Measurements from ENCODE around the gene PCDHA10.
"Not testable (repeated sequence)": the region's sequence is repeated elsewhere in the genome, so short reads cannot be mapped to it uniquely, and the experiment has no call there.

Gene PCDHA10

GRCh38 chr5:140840978-140841962 is 14.4 kb upstream of the PCDHA10 start, which contains the start of gene PCDHA8:
Gene PCDHA8 (plus strand): TSS chr5:140841187. CDS start chr5:140841322, 135 bp downstream.
- no peak for DNase-seq (ENCODE audit: low read depth in 2 of 2)

DNA sequence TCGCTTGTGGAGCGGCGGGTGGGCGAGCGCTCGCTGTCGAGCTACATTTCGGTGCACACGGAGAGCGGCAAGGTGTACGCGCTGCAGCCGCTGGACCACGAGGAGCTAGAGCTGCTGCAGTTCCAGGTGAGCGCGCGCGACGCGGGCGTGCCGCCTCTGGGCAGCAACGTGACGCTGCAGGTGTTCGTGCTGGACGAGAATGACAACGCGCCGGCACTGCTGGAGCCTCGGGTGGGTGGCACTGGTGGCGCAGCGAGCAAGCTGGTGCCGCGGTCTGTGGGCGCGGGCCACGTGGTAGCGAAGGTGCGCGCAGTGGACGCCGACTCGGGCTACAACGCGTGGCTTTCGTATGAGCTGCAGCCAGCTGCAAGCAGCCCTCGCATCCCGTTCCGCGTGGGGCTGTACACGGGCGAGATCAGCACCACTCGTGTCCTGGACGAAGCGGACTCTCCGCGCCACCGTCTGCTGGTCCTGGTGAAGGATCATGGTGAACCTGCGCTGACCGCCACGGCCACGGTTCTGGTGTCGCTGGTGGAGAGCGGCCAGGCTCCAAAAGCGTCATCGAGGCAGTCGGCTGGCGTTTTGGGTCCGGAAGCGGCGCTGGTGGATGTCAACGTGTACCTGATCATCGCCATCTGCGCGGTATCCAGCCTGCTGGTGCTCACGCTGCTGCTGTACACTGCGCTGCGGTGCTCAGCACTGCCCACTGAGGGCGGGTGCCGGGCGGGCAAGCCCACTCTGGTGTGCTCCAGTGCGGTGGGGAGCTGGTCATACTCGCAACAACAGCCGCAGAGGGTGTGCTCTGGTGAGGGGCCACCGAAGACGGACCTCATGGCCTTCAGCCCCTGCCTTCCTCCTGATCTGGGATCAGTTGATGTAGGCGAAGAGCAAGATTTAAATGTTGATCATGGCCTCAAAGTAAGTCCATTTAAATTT is 12.6 kb upstream of the PCDHA10 start:
- DNase-seq (ENCODE audit: low read depth in 2 of 2): no peak

GRCh38 chr5:140848139-140849102 is 7.3 kb upstream of the PCDHA10 start, which contains the start of gene PCDHA9:
Gene PCDHA9 (plus strand): TSS chr5:140848382. CDS start chr5:140848496, 114 bp downstream.
- not testable (repeated sequence) for DNase-seq (ENCODE audit: low read depth in 2 of 2)

- not testable (repeated sequence) for DNase-seq (ENCODE audit: low read depth in 2 of 2)
Measured at GRCh38 chr5:140849831-140850634, 5.7 kb upstream of the PCDHA10 start.

DNA sequence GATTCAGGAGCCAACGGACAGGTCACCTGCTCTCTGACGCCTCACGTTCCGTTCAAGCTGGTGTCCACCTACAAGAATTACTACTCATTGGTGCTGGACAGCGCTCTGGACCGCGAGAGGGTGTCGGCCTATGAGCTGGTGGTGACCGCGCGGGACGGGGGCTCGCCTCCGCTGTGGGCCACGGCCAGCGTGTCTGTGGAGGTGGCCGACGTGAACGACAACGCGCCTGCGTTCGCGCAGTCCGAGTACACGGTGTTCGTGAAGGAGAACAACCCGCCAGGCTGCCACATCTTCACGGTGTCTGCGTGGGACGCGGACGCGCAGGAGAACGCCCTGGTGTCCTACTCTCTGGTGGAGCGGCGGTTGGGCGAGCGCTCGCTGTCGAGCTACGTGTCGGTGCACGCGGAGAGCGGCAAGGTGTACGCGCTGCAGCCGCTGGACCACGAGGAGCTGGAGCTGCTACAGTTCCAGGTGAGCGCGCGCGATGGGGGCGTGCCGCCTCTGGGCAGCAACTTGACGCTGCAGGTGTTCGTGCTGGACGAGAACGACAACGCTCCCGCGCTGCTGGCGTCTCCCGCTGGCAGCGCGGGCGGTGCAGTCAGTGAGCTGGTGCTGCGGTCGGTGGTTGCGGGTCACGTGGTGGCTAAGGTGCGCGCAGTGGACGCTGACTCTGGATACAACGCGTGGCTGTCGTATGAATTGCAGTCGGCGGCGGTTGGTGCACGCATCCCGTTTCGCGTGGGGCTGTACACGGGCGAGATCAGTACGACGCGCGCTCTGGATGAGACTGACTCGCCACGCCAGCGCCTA is 1.7 kb downstream of the PCDHA10 start:
- no peak for DNase-seq (ENCODE audit: low read depth in 2 of 2)

GRCh38 chr5:140857987-140858240 is 2.2 kb downstream of the PCDHA10 start:
- DNase-seq (ENCODE audit: low read depth in 2 of 2): no peak

GRCh38 chr5:140862441-140863295 is 7.0 kb downstream of the PCDHA10 start:
- no peak for DNase-seq (ENCODE audit: low read depth in 2 of 2)

GRCh38 chr5:140868721-140869554 is 13.2 kb downstream of the PCDHA10 start, which contains the start of gene PCDHA11:
Gene PCDHA11 (plus strand): TSS chr5:140868957. CDS start chr5:140869104, 147 bp downstream.
- no peak for DNase-seq (ENCODE audit: low read depth in 2 of 2)

GRCh38 chr5:140869555-140869886 is 13.8 kb downstream of the PCDHA10 start:
- no peak for DNase-seq (ENCODE audit: low read depth in 2 of 2)

DNA sequence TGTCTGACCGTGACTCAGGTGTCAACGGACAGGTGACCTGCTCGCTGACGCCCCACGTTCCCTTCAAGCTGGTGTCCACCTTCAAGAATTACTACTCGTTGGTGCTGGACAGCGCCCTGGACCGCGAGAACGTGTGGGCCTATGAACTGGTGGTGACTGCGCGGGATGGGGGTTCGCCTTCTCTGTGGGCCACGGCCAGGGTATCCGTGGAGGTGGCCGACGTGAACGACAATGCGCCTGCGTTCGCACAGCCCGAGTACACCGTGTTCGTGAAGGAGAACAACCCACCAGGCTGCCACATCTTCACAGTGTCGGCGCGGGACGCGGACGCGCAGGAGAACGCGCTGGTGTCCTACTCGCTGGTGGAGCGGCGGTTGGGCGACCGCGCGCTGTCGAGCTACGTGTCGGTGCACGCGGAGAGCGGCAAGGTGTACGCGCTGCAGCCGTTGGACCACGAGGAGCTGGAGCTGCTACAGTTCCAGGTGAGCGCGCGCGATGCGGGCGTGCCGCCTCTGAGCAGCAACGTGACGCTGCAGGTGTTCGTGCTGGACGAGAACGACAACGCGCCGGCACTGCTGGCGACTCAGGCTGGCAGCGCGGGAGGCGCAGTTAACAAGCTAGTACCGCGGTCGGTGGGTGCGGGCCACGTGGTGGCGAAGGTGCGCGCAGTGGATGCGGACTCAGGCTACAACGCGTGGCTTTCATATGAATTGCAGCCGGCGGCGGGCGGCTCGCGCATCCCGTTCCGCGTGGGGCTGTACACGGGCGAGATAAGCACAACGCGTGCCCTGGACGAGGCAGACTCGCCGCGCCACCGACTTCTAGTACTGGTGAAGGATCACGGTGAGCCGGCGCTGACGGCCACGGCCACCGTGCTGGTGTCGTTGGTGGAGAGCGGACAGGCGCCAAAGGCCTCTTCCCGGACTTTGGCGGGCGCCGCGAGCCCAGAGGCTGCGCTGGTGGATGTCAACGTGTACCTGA is 14.8 kb downstream of the PCDHA10 start:
- no peak for DNase-seq (ENCODE audit: low read depth in 2 of 2)

GRCh38 chr5:140875085-140876065 is 19.7 kb downstream of the PCDHA10 start, which contains the start of gene PCDHA12:
Gene PCDHA12 (plus strand): TSS chr5:140875308. CDS start chr5:140875473, 165 bp downstream.
- no peak for DNase-seq (ENCODE audit: low read depth in 2 of 2)

- DNase-seq (ENCODE audit: low read depth in 2 of 2): not testable (repeated sequence)
Measured at GRCh38 chr5:140876541-140877261, 21.0 kb downstream of the PCDHA10 start.

GRCh38 chr5:140877262-140877581 is 21.5 kb downstream of the PCDHA10 start:
- no peak for DNase-seq (ENCODE audit: low read depth in 2 of 2)

DNA sequence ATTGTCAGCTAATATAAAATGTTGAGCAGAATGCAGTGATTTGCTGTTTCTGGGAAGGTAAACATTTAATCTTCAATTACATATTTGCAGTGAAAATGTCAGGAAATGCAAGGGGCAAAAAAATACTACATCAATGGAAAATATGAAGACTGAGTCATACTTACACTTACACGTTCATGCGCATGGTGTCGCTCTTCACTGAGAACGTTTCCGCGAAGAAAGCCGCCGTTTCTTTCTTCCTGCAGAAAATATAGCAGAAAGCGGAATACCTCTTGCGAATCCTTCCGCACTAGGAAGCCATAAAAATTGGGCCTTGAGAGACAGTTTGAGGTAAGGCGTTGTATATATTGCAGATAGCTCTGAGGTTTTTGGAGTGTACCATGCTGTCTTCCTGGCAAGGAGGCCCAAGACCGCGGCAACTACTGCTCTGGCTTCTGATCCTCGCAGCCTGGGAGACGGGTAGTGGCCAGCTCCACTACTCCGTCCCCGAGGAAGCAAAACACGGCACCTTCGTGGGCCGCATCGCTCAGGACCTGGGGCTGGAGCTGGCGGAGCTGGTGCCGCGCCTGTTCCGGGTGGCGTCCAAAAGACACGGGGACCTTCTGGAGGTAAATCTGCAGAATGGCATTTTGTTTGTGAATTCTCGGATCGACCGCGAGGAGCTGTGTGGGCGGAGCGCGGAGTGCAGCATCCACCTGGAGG is 26.3 kb downstream of the PCDHA10 start, which contains the start of gene PCDHA13:
TSS of gene PCDHA13 (plus strand) at position 236 of the 702 bp plus-strand sequence. CDS start at position 381, 145 bp downstream.
- DNase-seq (ENCODE audit: low read depth in 2 of 2): no peak
